ENCODE measurements around the gene LIMS1. TPM values are rescaled to one million over a fixed set of nuclear protein-coding genes. Genes with fewer than 3 reads are reported as not detected.

Gene LIMS1
- total and polyA plus RNA-seq, 2 donors (not counting 1 experiment from before 2014, with no cell fraction given), result 14.0 to 22.1 TPM

- peak overlapping the region; percentile 64 for H3K4me2 ChIP-seq (replicated peaks; ENCODE audit: low read depth, low read length, poor library complexity, severe bottlenecking)
- no peaks in the 10 kb centered on the region for H3K27me3 ChIP-seq (replicated peaks in 1 of 4; ENCODE audit: control extremely low read depth in 1 of 4, control insufficient read depth in 3 of 4, insufficient read depth in 4 of 4, low read length in 3 of 4)
- peaks cover 50 to 52% of the 10 kb centered on the region in 2 donors for H3K4me1 ChIP-seq (ENCODE audit: control insufficient read depth in 2 of 2, insufficient read depth in 2 of 2, low read length in 2 of 2)
- Mint-ChIP-seq H3K9me3 (ENCODE audit: insufficient read depth) (no peaks in the 10 kb centered on the region), H3K27ac (peak overlapping the region; percentile 52), H3K4me3 (no peak overlapping the region), H3K27me3 (no peaks in the 10 kb centered on the region), H3K4me1 (peaks cover 69% of the 10 kb centered on the region)
- WGBS (ENCODE audit: insufficient coverage), result no CpG with 5 or more reads among the region's 2 CpGs
- DNase-seq (peak; percentile 10), ATAC-seq (ENCODE audit: low read depth) (no peak)
- peak overlapping the region in 1 of 2 donors; percentile 72 for H3K27ac ChIP-seq (ENCODE audit: low read length in 2 of 2)
- TF ChIP-seq EZH2 (IDR thresholded peaks at IDR 0.05; ENCODE audit: borderline replicate concordance, insufficient read depth, low read depth, low read length, poor library complexity, severe bottlenecking) (no peak), CTCF (IDR thresholded peaks at IDR 0.05) (no peak)
- H3K36me3 ChIP-seq (replicated peaks in 1 of 2; ENCODE audit: control extremely low read depth in 1 of 2, control insufficient read depth in 1 of 2, extremely low read depth in 1 of 2, insufficient read depth in 2 of 2, low read length in 1 of 2), result no peaks in the 10 kb centered on the region
- no peak overlapping the region for H2AFZ ChIP-seq (ENCODE audit: insufficient read depth, low read depth, low read length, poor library complexity, severe bottlenecking)
- peaks cover under 1% of the 10 kb centered on the region for H4K20me1 ChIP-seq (ENCODE audit: control insufficient read depth, insufficient read depth, low read length, poor library complexity, severe bottlenecking)
- ChIA-PET POLR2A (no interaction called here), CTCF (interaction anchor here (0.6 kb wide), 1 partner anchor 14 kb away, joined by 3 read pairs; no protein-coding TSS in a partner anchor)
- H3K9me3 ChIP-seq (ENCODE audit: control extremely low read depth in 1 of 3, control insufficient read depth in 2 of 3, insufficient read depth in 1 of 3, low read length in 2 of 3), result no peaks in the 10 kb centered on the region
- intact Hi-C loops (cut with micrococcal nuclease), result loop anchor here (5.0 to 10.0 kb wide), 4 partner anchors 48 to 1015 kb away; partner anchors contain the start of gene LIMS1
- no peak overlapping the region for H3K4me3 ChIP-seq (ENCODE audit: control extremely low read depth in 1 of 5, extremely low read depth in 1 of 5, insufficient read depth in 1 of 5, low read depth in 2 of 5, low read length in 4 of 5)
- no peak overlapping the region for H3K9ac ChIP-seq (ENCODE audit: low read length)
- H3K79me2 ChIP-seq (ENCODE audit: control insufficient read depth, insufficient read depth, low read length), result peaks cover 43% of the 10 kb centered on the region
Measured at GRCh38 chr2:108589781-108590180, 55.5 kb downstream of the LIMS1 start.

GRCh38 chr2:108591163-108591562 is 56.9 kb downstream of the LIMS1 start:
- H3K27me3 Mint-ChIP-seq, result no peaks in the 10 kb centered on the region
- peak overlapping the region; percentile 11 for H3K4me3 Mint-ChIP-seq
- POLR2A ChIA-PET, result no interaction called here
- peak overlapping the region; percentile 68 for H3K27ac Mint-ChIP-seq
- Histone ChIP-seq H4K20me1 (ENCODE audit: control insufficient read depth, insufficient read depth, low read length, poor library complexity, severe bottlenecking) (no peaks in the 10 kb centered on the region), H2AFZ (ENCODE audit: insufficient read depth, low read depth, low read length, poor library complexity, severe bottlenecking) (no peak overlapping the region), H3K4me3 (ENCODE audit: control extremely low read depth in 1 of 5, extremely low read depth in 1 of 5, insufficient read depth in 1 of 5, low read depth in 2 of 5, low read length in 4 of 5) (no peak overlapping the region), H3K4me1 (ENCODE audit: control insufficient read depth in 2 of 2, insufficient read depth in 2 of 2, low read length in 2 of 2) (peaks cover 60 to 62% of the 10 kb centered on the region in 2 donors), H3K27ac (ENCODE audit: low read length in 2 of 2) (peak overlapping the region; percentile 11 to 72), H3K9ac (ENCODE audit: low read length) (no peak overlapping the region), H3K27me3 (replicated peaks in 1 of 4; ENCODE audit: control extremely low read depth in 1 of 4, control insufficient read depth in 3 of 4, insufficient read depth in 4 of 4, low read length in 3 of 4) (no peaks in the 10 kb centered on the region), H3K4me2 (replicated peaks; ENCODE audit: low read depth, low read length, poor library complexity, severe bottlenecking) (peak overlapping the region; percentile 11), H3K9me3 (ENCODE audit: control extremely low read depth in 1 of 3, control insufficient read depth in 2 of 3, insufficient read depth in 1 of 3, low read length in 2 of 3) (no peaks in the 10 kb centered on the region), H3K79me2 (ENCODE audit: control insufficient read depth, insufficient read depth, low read length) (peaks cover 37% of the 10 kb centered on the region), H3K36me3 (replicated peaks in 1 of 2; ENCODE audit: control extremely low read depth in 1 of 2, control insufficient read depth in 1 of 2, extremely low read depth in 1 of 2, insufficient read depth in 2 of 2, low read length in 1 of 2) (no peaks in the 10 kb centered on the region)
- DNase-seq (peak; percentile 73), ATAC-seq (ENCODE audit: low read depth) (peak; percentile 57)
- no peaks in the 10 kb centered on the region for H3K9me3 Mint-ChIP-seq (ENCODE audit: insufficient read depth)
- CTCF ChIA-PET, result no interaction called here
- WGBS (ENCODE audit: insufficient coverage), result 70% methylated on average over 6 of the region's 6 CpGs
- TF ChIP-seq CTCF (IDR thresholded peaks at IDR 0.05), result no peak
- TF ChIP-seq EZH2 (IDR thresholded peaks at IDR 0.05; ENCODE audit: borderline replicate concordance, insufficient read depth, low read depth, low read length, poor library complexity, severe bottlenecking), result no peak
- H3K4me1 Mint-ChIP-seq, result peaks cover 77% of the 10 kb centered on the region
- intact Hi-C loops (cut with micrococcal nuclease), result loop anchor here (5.0 kb wide), 2 partner anchors 46 to 59 kb away; partner anchors contain the start of gene LIMS1

Data from B cell (primary cell).